ENCODE results near the gene PTGES3.
"Not testable (repeated sequence)": the region's sequence is repeated elsewhere in the genome, so short reads cannot be mapped to it uniquely, and the experiment has no call there.

PTGES3 gene

DNA sequence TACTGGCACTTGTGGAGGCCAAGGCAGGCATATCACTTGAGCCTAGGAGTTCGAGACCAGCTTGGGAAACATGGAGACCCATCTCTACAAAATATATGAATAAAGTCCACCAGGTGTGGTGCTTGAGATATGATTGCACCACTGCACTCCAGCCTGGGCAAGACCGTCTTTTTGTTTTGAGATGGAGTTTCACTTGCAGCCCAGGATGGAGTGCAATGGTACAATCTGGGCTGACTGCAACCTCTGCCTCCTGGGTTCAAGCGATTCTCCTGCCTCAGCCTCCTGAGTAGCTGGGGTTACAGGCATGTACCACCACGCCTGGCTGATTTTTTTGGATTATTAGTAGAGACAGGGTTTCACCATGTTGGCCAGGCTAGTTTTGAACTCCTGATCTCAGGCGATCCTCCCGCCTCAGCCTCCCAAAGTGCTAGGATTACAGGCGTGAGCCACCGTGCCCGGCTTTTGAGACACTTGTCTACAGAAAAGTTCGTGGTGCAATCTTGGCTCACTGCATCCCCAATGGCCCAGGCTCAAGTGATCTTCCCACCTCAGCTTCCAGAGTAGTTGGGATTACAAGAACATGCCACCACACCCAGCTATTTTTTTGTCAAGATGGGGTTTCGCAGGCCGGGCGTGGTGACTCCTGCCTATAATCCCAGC is 26.0 kb downstream of the PTGES3 start:
- no peaks in the 10 kb centered on the region for H3K27me3 ChIP-seq
- H3K9me3 ChIP-seq: no peaks in the 10 kb centered on the region
- H3K36me3 ChIP-seq: peaks cover 46% of the 10 kb centered on the region
- no peak overlapping the region for H3K27ac ChIP-seq
- no peak overlapping the region for H3K4me3 ChIP-seq (ENCODE audit: low read depth in 1 of 2, low read length in 1 of 2)
- H3K4me1 ChIP-seq (ENCODE audit: control insufficient read depth in 1 of 2, insufficient read depth in 1 of 2, low read depth in 1 of 2, low read length in 1 of 2): no peaks in the 10 kb centered on the region
- TF ChIP-seq CTCF (IDR thresholded peaks at IDR 0.05): no peak

DNA sequence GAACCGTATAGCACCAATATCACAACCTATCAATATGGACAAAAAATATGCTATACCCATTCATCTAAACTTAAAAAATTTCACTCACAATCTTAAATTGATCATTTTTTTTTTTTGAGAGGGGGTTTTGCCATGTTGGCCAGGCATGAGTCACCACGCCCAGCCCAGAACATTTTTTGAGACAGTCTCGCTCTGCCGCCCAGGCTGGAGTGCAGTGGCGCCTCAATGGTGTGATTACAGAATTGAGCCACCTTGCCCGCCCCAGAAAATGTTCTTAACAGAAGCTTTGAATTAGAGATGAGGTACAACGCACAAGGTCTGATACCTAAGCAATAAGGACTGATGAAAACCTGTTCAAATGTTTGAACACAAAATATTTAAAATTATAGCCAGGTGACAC is 26.5 kb downstream of the PTGES3 start:
- H3K9me3 ChIP-seq: no peaks in the 10 kb centered on the region
- H3K27ac ChIP-seq: no peak overlapping the region

GRCh38 chr12:56658921-56659320 is 29.2 kb downstream of the PTGES3 start:
- H3K9me3 ChIP-seq: peaks cover 6% of the 10 kb centered on the region

More for the DNA sequence above, 26.5 kb downstream of the PTGES3 start:
- Histone ChIP-seq H3K27me3 (no peaks in the 10 kb centered on the region), H3K36me3 (peaks cover 41% of the 10 kb centered on the region), H3K4me3 (ENCODE audit: low read depth in 1 of 2, low read length in 1 of 2) (no peak overlapping the region), H3K4me1 (ENCODE audit: control insufficient read depth in 1 of 2, insufficient read depth in 1 of 2, low read depth in 1 of 2, low read length in 1 of 2) (no peaks in the 10 kb centered on the region)
- no peak for TF ChIP-seq CTCF (IDR thresholded peaks at IDR 0.05)

DNA sequence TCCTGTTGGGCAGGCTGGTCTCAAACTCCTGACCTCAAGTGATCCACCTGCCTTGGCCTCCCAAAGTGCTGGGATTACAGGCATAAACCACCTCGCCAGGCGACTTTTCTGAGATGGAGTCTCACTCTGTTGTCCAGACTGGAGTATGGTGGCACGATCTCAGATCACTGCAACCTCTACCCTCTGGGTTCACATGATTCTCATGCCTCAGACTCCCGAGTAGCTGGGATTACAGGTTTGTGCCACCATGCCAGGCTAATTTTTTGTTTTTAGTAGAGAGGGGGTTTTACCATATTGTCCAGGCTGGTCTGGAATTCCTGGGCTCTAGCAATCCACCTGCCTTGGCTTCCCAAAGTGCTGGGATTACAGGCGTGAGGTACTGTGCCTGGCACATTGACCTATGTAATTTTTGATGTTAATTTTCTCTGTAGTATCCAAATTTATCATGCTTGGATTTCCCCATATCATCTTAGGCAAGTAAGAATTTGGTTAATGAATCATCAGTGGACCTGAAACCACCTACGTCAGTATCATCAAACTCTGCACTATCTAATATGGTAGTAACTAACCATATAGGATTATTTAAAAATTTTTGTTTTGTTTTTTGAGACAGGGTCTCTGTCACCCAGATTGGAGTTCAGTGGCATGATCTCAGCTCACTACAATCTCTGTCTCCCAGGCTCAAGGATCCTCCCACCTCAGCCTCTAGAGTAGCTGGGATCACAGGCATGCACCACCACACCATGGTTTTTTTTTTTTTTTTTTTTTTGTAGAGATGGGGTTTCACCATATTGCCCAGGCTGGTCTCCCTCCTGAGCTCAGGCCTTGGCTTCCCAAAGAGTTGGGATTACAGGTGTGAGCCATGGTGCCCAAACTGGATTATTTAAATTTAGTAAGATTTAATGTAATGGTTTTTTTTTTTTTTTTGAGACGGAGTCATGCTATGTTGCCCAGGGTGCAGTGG is 30.4 kb downstream of the PTGES3 start:
- Histone ChIP-seq H3K4me1 (ENCODE audit: control insufficient read depth in 1 of 2, insufficient read depth in 1 of 2, low read depth in 1 of 2, low read length in 1 of 2) (no peaks in the 10 kb centered on the region), H3K27ac (no peak overlapping the region), H3K36me3 (peaks cover 6% of the 10 kb centered on the region), H3K4me3 (ENCODE audit: low read depth in 1 of 2, low read length in 1 of 2) (no peak overlapping the region), H3K9me3 (peaks cover 12% of the 10 kb centered on the region), H3K27me3 (no peaks in the 10 kb centered on the region)
- TF ChIP-seq CTCF (IDR thresholded peaks at IDR 0.05): no peak

More at GRCh38 chr12:56658921-56659320, 29.2 kb downstream of the PTGES3 start:
- H3K4me1 ChIP-seq (ENCODE audit: control insufficient read depth in 1 of 2, insufficient read depth in 1 of 2, low read depth in 1 of 2, low read length in 1 of 2): no peaks in the 10 kb centered on the region
- H3K4me3 ChIP-seq (ENCODE audit: low read depth in 1 of 2, low read length in 1 of 2): no peak overlapping the region
- H3K27me3 ChIP-seq: no peaks in the 10 kb centered on the region
- peaks cover 17% of the 10 kb centered on the region for H3K36me3 ChIP-seq
- TF ChIP-seq CTCF (IDR thresholded peaks at IDR 0.05): no peak
- no peak overlapping the region for H3K27ac ChIP-seq

- not testable (repeated sequence) for H3K27ac ChIP-seq; H3K27me3 ChIP-seq; H3K36me3 ChIP-seq; H3K4me3 ChIP-seq (ENCODE audit: low read depth in 1 of 2, low read length in 1 of 2); H3K4me1 ChIP-seq (ENCODE audit: control insufficient read depth in 1 of 2, insufficient read depth in 1 of 2, low read depth in 1 of 2, low read length in 1 of 2)
- peaks cover 12% of the 10 kb centered on the region for H3K9me3 ChIP-seq
Measured at GRCh38 chr12:56653781-56654180, 34.3 kb downstream of the PTGES3 start.

DNA sequence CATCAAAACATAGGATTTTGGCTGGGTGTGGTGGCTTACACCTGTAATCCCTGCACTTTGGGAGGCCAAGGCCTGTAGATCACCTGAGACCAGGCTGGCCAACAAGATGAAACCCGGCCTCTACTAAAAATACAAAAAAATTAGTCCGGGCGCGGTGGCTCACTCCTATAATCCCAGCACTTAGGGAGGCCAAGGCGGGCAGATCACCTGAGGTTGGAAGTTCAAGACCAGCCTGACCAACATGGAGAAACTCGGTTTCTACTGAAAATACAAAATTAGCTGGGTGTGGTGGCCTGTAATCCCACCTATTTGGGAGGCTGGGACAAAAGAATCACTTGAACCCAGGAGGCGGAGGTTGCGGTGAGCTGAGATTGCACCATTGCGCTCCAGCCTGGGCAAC is 40.1 kb downstream of the PTGES3 start:
- H3K27ac ChIP-seq; H3K9me3 ChIP-seq; H3K27me3 ChIP-seq; H3K4me3 ChIP-seq (ENCODE audit: low read depth in 1 of 2, low read length in 1 of 2): not testable (repeated sequence)
- peaks cover 15% of the 10 kb centered on the region for H3K36me3 ChIP-seq
- H3K4me1 ChIP-seq (ENCODE audit: control insufficient read depth in 1 of 2, insufficient read depth in 1 of 2, low read depth in 1 of 2, low read length in 1 of 2): peaks cover 17 to 25% of the 10 kb centered on the region in 2 experiments

All from neutrophil (primary cell).